WI38 (cell line): ENCODE data around the gene KRTCAP2.
"Not testable (repeated sequence)": the region's sequence is repeated elsewhere in the genome, so short reads cannot be mapped to it uniquely, and the experiment has no call there.

Source experiments
- H3K4me3 ChIP-seq: 2 replicates; pipeline ENCODE4 v1.5.1; 2011; ENCODE audit warnings: low read depth, mild to moderate bottlenecking, control low read depth, low read length
- TF ChIP-seq, protein P1 (sequence below): IDR thresholded peaks from 2 replicates; pipeline ENCODE4 v1.5.1; 2012; ENCODE audit warnings: low read depth, mild to moderate bottlenecking, control low read depth, low read length

Gene KRTCAP2

DNA sequence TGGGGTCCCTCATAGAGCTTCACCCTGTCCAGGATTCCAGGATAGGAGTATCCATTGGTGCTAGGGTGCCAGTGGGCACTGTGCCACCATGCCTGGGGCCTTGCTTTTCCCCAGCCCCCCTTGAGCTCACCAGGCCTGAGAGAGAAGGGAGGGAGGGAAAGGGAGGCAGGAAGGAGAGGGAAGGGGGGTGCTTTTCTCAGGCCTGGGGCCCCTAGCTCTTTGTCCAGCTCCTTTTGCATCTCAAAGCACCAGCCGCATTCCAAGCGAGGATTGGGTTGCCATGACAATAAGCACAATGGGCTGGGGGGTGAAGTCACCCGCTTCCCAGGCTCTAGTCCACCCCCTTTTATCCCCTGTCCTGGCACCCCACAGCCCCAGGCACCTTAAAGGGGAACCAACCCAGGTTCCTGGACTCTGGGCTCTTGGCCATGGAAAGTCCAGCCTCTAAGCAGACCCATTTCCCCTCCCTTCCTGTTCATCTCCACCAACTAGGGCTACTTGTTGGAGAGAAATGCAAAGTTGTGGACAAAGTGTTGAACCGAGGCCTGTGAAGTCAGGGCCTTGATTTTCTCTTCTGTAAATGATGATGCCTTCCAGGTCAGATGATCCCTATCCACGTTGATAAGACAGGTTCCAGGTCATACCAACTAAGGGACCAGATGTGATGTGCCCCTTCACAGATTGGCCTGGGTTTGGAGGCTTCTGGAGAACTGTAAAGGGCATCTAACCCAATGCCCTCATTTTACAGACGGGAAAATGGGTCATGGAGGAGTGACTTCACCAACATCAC is 23.2 kb upstream of the KRTCAP2 start:
- TF ChIP-seq, protein P1, sequence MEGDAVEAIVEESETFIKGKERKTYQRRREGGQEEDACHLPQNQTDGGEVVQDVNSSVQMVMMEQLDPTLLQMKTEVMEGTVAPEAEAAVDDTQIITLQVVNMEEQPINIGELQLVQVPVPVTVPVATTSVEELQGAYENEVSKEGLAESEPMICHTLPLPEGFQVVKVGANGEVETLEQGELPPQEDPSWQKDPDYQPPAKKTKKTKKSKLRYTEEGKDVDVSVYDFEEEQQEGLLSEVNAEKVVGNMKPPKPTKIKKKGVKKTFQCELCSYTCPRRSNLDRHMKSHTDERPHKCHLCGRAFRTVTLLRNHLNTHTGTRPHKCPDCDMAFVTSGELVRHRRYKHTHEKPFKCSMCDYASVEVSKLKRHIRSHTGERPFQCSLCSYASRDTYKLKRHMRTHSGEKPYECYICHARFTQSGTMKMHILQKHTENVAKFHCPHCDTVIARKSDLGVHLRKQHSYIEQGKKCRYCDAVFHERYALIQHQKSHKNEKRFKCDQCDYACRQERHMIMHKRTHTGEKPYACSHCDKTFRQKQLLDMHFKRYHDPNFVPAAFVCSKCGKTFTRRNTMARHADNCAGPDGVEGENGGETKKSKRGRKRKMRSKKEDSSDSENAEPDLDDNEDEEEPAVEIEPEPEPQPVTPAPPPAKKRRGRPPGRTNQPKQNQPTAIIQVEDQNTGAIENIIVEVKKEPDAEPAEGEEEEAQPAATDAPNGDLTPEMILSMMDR: no peak
- peak overlapping the region; percentile 58 for H3K4me3 ChIP-seq

- TF ChIP-seq, protein P1: no peak
- H3K4me3 ChIP-seq: peak overlapping the region; percentile 58
Measured at GRCh38 chr1:155195201-155196102, 22.3 kb upstream of the KRTCAP2 start.

DNA sequence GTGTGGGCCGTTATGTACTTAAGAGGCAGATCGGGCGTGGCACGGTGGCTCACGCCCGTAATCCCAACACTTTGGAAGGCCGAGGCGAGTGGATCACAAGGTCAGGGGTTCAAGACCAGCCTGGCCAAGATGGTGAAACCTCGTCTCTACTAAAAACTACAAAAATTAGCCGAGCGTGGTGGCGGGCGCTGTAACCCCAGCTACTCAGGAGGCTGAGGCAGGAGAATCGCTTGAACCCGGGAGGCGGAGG is 20.8 kb upstream of the KRTCAP2 start:
- H3K4me3 ChIP-seq: peak overlapping the region; percentile 58

GRCh38 chr1:155193275-155193990 is 20.3 kb upstream of the KRTCAP2 start:
- TF ChIP-seq, protein P1: peak; percentile 97
- H3K4me3 ChIP-seq: peak overlapping the region; percentile 58

GRCh38 chr1:155192346-155193274 is 19.5 kb upstream of the KRTCAP2 start:
- TF ChIP-seq, protein P1: no peak
- peak overlapping the region; percentile 58; the same call in 1 of the 2 replicates for H3K4me3 ChIP-seq

DNA sequence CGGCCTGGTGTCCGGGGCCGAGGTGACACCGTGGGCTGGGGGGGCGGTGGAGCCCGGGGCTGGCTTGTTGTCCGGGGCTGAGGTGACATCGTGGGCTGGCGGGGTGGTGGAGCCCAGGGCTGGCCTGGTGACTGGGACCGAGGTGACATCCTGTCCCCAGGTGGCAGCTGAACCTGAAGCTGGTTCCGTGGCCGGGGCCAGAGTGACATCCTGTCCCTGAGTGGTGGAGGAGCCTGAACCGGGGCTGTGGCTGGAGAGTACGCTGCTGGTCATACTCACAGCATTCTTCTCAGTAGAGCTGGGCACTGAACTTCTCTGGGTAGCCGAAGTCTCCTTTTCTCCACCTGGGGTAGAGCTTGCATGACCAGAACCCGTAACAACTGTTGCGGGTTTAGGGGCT is 18.8 kb upstream of the KRTCAP2 start:
- TF ChIP-seq, protein P1: no peak
- H3K4me3 ChIP-seq: no peak overlapping the region

- H3K4me3 ChIP-seq: not testable (repeated sequence)
Measured at GRCh38 chr1:155189926-155190325, 16.8 kb upstream of the KRTCAP2 start.
